ENCODE results near the gene RASAL3. TPM values are rescaled to one million over a fixed set of nuclear protein-coding genes. Genes with fewer than 3 reads are reported as not detected.

Gene RASAL3
- total RNA-seq, 1 experiment from 2014 or later = 0.10 TPM

- POLR2A ChIA-PET = interaction anchor here (0.7 kb wide), 1 partner anchor 449 kb away, joined by 5 read pairs; no protein-coding TSS in a partner anchor
Measured at GRCh38 chr19:15467734-15468214, 3.4 kb upstream of the RASAL3 start.

More at GRCh38 chr19:15467734-15468214, 3.4 kb upstream of the RASAL3 start:
- in situ Hi-C loops (cut with HindIII; ENCODE audit: low pct_unique_long_range_greater_than_20kb, low sequenced_read_pairs) = no loop called here
- CTCF ChIA-PET = no interaction called here
- intact Hi-C loops (cut with micrococcal nuclease; ENCODE audit: unreplicated experiment) = no loop called here
- H3K36me3 ChIP-seq (ENCODE audit: control insufficient read depth, insufficient read depth, low read length) = no peaks in the 10 kb centered on the region
- BruUV-seq (replicated peaks) = no TSS peak
- no peak for ATAC-seq
- no peak for DNase-seq (ENCODE audit: low read depth, low spot score)
- no peaks in the 10 kb centered on the region for H3K9me3 ChIP-seq (ENCODE audit: control insufficient read depth, insufficient read depth, low read depth, low read length)
- H3K4me3 ChIP-seq (ENCODE audit: low read depth in 2 of 2, low read length in 2 of 2) = no peak overlapping the region
- H3K27ac ChIP-seq (ENCODE audit: low read length) = no peak overlapping the region
- TF ChIP-seq TCF7L2 (IDR thresholded peaks at IDR 0.05; ENCODE audit: low read depth, low read length) (no peak), POLR2AphosphoS5 (IDR thresholded peaks at IDR 0.05; ENCODE audit: low read depth, low read length) (no peak), SIN3A (IDR thresholded peaks at IDR 0.05; ENCODE audit: borderline replicate concordance, insufficient read depth, low read depth, low read length) (no peak), REST (IDR thresholded peaks at IDR 0.05; ENCODE audit: insufficient read depth in 1 of 2, low read depth in 2 of 2, low read length in 1 of 2) (no peak), CTCF (IDR thresholded peaks at IDR 0.05) (no peak)
- H3K4me1 ChIP-seq (ENCODE audit: control insufficient read depth, insufficient read depth, low read length) = no peaks in the 10 kb centered on the region
- no peaks in the 10 kb centered on the region for H3K27me3 ChIP-seq (ENCODE audit: control insufficient read depth, insufficient read depth, low read length)

All from Panc1 (cell line).